Endothelial cell of umbilical vein (primary cell): ENCODE data around the gene ZSWIM5. TPM values are rescaled to one million over a fixed set of nuclear protein-coding genes. Genes with fewer than 3 reads are reported as not detected.

Experiments
- BruUV-seq: library from RNA; stranded (reverse); fragments of 400-500 nt; replicated peaks from 2 replicates; lab custom pipeline; 2021; lab: Mats Ljungman, UMichigan
- CTCF ChIA-PET: fragments of 300-600, 350-600 bp; sonication (Branson Sonifier 250); formaldehyde crosslinking; loops from one replicate; lab custom pipeline; 2021; ENCODE audit warnings: antibody characterized with exemption, inconsistent platforms; lab: Charles Lee
- POLR2A ChIA-PET: fragments of 300-600, 350-600 bp; sonication (Branson Sonifier 250); formaldehyde crosslinking; loops from one replicate; lab custom pipeline; 2021; ENCODE audit warnings: antibody characterized with exemption, inconsistent platforms; lab: Charles Lee
- DNase-seq: peaks from one replicate; pipeline ENCODE4 v3.0.0-alpha.2; 2011; ENCODE audit warnings: low read depth, low spot score
- FAIRE-seq: peaks from 2 replicates; lab custom pipeline; 2011; peaks lifted over from hg19 to GRCh38; lab: Jason Lieb, UNC
- H2AFZ ChIP-seq: 2 replicates; pipeline ENCODE4 v1.6.0; 2012; ENCODE audit warnings: low read depth, low read length, control low read depth, inconsistent platforms
- H3K27ac ChIP-seq: 2 replicates; pipeline ENCODE4 v1.5.1; 2011; ENCODE audit warnings: low read depth, mild to moderate bottlenecking, control low read depth, low read length, moderate library complexity; ENCODE audit not compliant: insufficient read depth
- H3K27me3 ChIP-seq, 2 experiments: 2 replicates each; pipeline versions ENCODE4 v1.6.0 to v1.6.1; 2011; ENCODE audit warnings: low read length in 2 of 2, mixed read lengths in 1 of 2; ENCODE audit not compliant: control insufficient read depth in 2 of 2, insufficient read depth in 2 of 2
- H3K36me3 ChIP-seq, 2 experiments: 2 replicates in 1 of 2; 3 replicates in 1 of 2; pipeline ENCODE4 v1.5.1; 2011; ENCODE audit warnings: low read length in 2 of 2, mild to moderate bottlenecking in 1 of 2, moderate library complexity in 1 of 2; ENCODE audit not compliant: control insufficient read depth in 2 of 2, insufficient read depth in 2 of 2; ENCODE audit errors: extremely low read depth in 1 of 2
- H3K4me1 ChIP-seq: 3 replicates; pipeline ENCODE4 v1.5.1; 2011; ENCODE audit warnings: mild to moderate bottlenecking, low read length; ENCODE audit not compliant: control insufficient read depth, insufficient read depth; ENCODE audit errors: extremely low read depth
- H3K4me2 ChIP-seq: 2 replicates; pipeline ENCODE4 v1.6.1; 2011; ENCODE audit warnings: low read length, control low read depth, mixed read lengths; ENCODE audit not compliant: insufficient read depth
- H3K4me3 ChIP-seq, 3 experiments: fragments of 200-600 bp in 1 of 3; sonication (generic), shearing (Covaris generic) in 1 of 3; replicated peaks in 1 of 3; 2 replicates each; pipeline ENCODE4 v1.5.1; 2011 to 2016; ENCODE audit warnings: control low read depth in 3 of 3, low read length in 3 of 3, mild to moderate bottlenecking in 2 of 3, inconsistent platforms in 1 of 3, low read depth in 1 of 3, moderate library complexity in 1 of 3; ENCODE audit not compliant: insufficient read depth in 1 of 3
- H3K79me2 ChIP-seq: 2 replicates; pipeline ENCODE4 v1.6.0; 2012; ENCODE audit warnings: low read length, inconsistent platforms; ENCODE audit not compliant: control insufficient read depth, insufficient read depth
- H3K9ac ChIP-seq: replicated peaks from 2 replicates; pipeline ENCODE3; 2011; ENCODE audit warnings: low read length, control low read depth; ENCODE audit not compliant: insufficient read depth; ENCODE audit errors: extremely low read depth
- H3K9me1 ChIP-seq: replicated peaks from 3 replicates; pipeline ENCODE4 v1.6.0; 2011; ENCODE audit warnings: mild to moderate bottlenecking, low read length; ENCODE audit not compliant: control insufficient read depth, insufficient read depth; ENCODE audit errors: extremely low read depth
- H3K9me3 ChIP-seq: replicated peaks from 2 replicates; pipeline ENCODE4 v1.5.1; 2012; ENCODE audit warnings: low read length, inconsistent platforms; ENCODE audit not compliant: control insufficient read depth, insufficient read depth
- H4K20me1 ChIP-seq: replicated peaks from 2 replicates; pipeline ENCODE3; 2011; ENCODE audit warnings: mild to moderate bottlenecking, low read length; ENCODE audit not compliant: control insufficient read depth, insufficient read depth; ENCODE audit errors: extremely low read depth
- CTCF ChIP-seq, 2 donors: IDR thresholded peaks; 1 replicate in 1 of 2; 2 replicates in 1 of 2; pipeline ENCODE4 v1.5.1; 2011; ENCODE audit warnings: low read length in 2 of 2, mild to moderate bottlenecking in 2 of 2, moderate library complexity in 2 of 2, control low read depth in 1 of 2, inconsistent platforms in 1 of 2, low read depth in 1 of 2; ENCODE audit not compliant: insufficient read depth in 1 of 2; ENCODE audit errors: extremely low read depth in 1 of 2
- EZH2 ChIP-seq: IDR thresholded peaks from 2 replicates; pipeline ENCODE4 v1.6.1; 2012; ENCODE audit warnings: borderline replicate concordance, low read depth, mild to moderate bottlenecking, moderate library complexity, low read length, inconsistent platforms; ENCODE audit not compliant: severe bottlenecking
- FOS ChIP-seq: IDR thresholded peaks from 2 replicates; pipeline ENCODE4 v1.6.1; 2011; ENCODE audit warnings: mild to moderate bottlenecking, low read length, moderate library complexity, borderline replicate concordance; ENCODE audit not compliant: insufficient read depth
- GATA2 ChIP-seq: IDR thresholded peaks from 2 replicates; pipeline ENCODE4 v1.7.0; 2011; ENCODE audit warnings: low read depth, mild to moderate bottlenecking, moderate library complexity, mixed read lengths, low read length; ENCODE audit not compliant: insufficient read length, insufficient read depth
- JUN ChIP-seq: IDR thresholded peaks from 2 replicates; pipeline ENCODE4 v1.6.1; 2011; ENCODE audit warnings: borderline replicate concordance, low read depth; ENCODE audit not compliant: insufficient read length, insufficient read depth
- MAX ChIP-seq: IDR thresholded peaks from 2 replicates; pipeline ENCODE4 v1.6.1; 2011; ENCODE audit not compliant: insufficient read depth, insufficient read length
- MYC ChIP-seq: IDR thresholded peaks from one replicate; pipeline ENCODE4 v1.6.1; 2011; ENCODE audit warnings: mild to moderate bottlenecking, low read depth, low read length
- POLR2A ChIP-seq: IDR thresholded peaks from 2 replicates; pipeline ENCODE4 v1.6.1; 2012; ENCODE audit warnings: low read depth, mild to moderate bottlenecking, control low read depth, low read length
- POLR2AphosphoS5 ChIP-seq: IDR thresholded peaks from 2 replicates; pipeline ENCODE4 v1.6.1; 2012; ENCODE audit warnings: low read depth, mild to moderate bottlenecking, control low read depth, low read length, moderate library complexity; ENCODE audit not compliant: insufficient read depth
- dilution Hi-C: fragments of 300-500 bp; cut with MboI; formaldehyde crosslinking; loops from one replicate; pipeline ENCODE4 v1.15.0; 2019; ENCODE audit warnings: low sequenced_read_pairs; ENCODE audit not compliant: extremely low pct_ligation_motif_present
- intact Hi-C: fragments of 100-400 bp; cut with micrococcal nuclease; formaldehyde crosslinking; loops from one replicate; pipeline ENCODE4 v1.10.0; 2022
- polyA plus RNA-seq, 4 experiments: library from polyadenylated mRNA; depleted of rRNA in 3 of 4; stranded (reverse) in 3 of 4; unstranded in 1 of 4; fragments of >200 nt; gene quantifications; 2 replicates each; pipeline versions ENCODE4 v1.2.1 to v1.2.3, GENCODE V29; 2011 to 2012; ENCODE audit warnings: missing spikeins in 1 of 4
- total RNA-seq: library from RNA; stranded (reverse); gene quantifications from 2 replicates; pipeline ENCODE4 v1.2.3, GENCODE V29; 2021

The ZSWIM5 gene
- total and polyA plus RNA-seq, 2 donors (not counting 3 experiments of a cell fraction or from before 2014, with no cell fraction given) = 1.6 to 4.3 TPM

- no TSS peak for BruUV-seq
- H3K27ac ChIP-seq = no peak overlapping the region
- intact Hi-C loops = no loop called here
- FAIRE-seq (no peak), DNase-seq (no peak)
- H3K36me3 ChIP-seq = no peaks in the 10 kb centered on the region
- no peaks in the 10 kb centered on the region for H3K9me1 ChIP-seq
- H3K4me2 ChIP-seq = no peak overlapping the region
- no peak overlapping the region for H2AFZ ChIP-seq
- H3K27me3 ChIP-seq = no peaks in the 10 kb centered on the region
- dilution Hi-C loops = no loop called here
- no peak overlapping the region for H3K4me3 ChIP-seq
- H3K9ac ChIP-seq = no peak overlapping the region
- H3K79me2 ChIP-seq = no peaks in the 10 kb centered on the region
- no peaks in the 10 kb centered on the region for H4K20me1 ChIP-seq
- TF ChIP-seq POLR2A (no peak), GATA2 (no peak), JUN (no peak), MAX (no peak), POLR2AphosphoS5 (no peak)
- no peaks in the 10 kb centered on the region for H3K4me1 ChIP-seq
- CTCF ChIA-PET = no interaction called here
- H3K9me3 ChIP-seq = no peaks in the 10 kb centered on the region
- POLR2A ChIA-PET = no interaction called here
Measured at GRCh38 chr1:45043094-45043493, 163.3 kb downstream of the ZSWIM5 start.

DNA sequence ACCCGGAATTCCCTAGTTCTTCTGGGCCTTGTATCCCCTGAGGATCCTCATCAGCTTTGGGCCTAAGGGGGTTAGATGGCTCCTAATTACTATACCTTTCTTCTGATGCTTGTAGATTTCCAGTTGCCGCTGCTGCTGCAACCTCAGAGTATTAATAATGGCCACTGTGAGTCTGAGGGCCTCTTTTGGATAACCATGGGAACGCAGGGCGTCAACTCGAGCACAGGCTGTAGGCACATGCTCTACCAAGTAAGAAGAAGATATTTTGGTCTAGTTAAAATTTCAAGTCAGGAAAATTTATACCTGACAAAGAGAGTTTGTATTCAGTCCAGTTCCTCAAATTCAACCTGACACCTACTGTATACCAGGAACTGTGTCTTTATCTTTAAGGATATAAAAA lies 166.1 kb downstream of the ZSWIM5 start:
- Histone ChIP-seq H3K27ac (no peak overlapping the region), H3K27me3 (no peaks in the 10 kb centered on the region), H2AFZ (no peak overlapping the region), H3K9me3 (no peaks in the 10 kb centered on the region), H3K36me3 (no peaks in the 10 kb centered on the region), H3K9me1 (no peaks in the 10 kb centered on the region), H3K4me1 (no peaks in the 10 kb centered on the region), H3K79me2 (no peaks in the 10 kb centered on the region), H3K4me2 (no peak overlapping the region), H3K4me3 (no peak overlapping the region), H3K9ac (no peak overlapping the region), H4K20me1 (no peaks in the 10 kb centered on the region)
- ChIA-PET CTCF (interaction anchor here (1.2 to 1.3 kb wide), 2 partner anchors 23 to 260 kb away, joined by 3 read pairs; no protein-coding TSS in a partner anchor), POLR2A (no interaction called here)
- TF ChIP-seq POLR2AphosphoS5 (no peak), MYC (no peak), GATA2 (no peak), EZH2 (no peak), FOS (no peak), JUN (no peak), POLR2A (no peak), CTCF (IDR thresholded peaks at IDR 0.05; ENCODE audit: extremely low read depth in 1 of 2, insufficient read depth in 1 of 2, low read depth in 1 of 2, low read length in 2 of 2) (no peak), MAX (no peak)
- BruUV-seq = no TSS peak
- dilution Hi-C loops (no loop called here), intact Hi-C loops (no loop called here)
- DNase-seq (no peak), FAIRE-seq (no peak)
